HG02943 (cell line): ENCODE measurements around the gene FNDC7.
"Not testable (repeated sequence)": the region's sequence is repeated elsewhere in the genome, so short reads cannot be mapped to it uniquely, and the experiment has no call there.

ENCODE experiments used
- ATAC-seq: cut with Tn5 transposase; IDR thresholded peaks from one replicate; pipeline ENCODE4 v1.9.1; 2021; ENCODE audit warnings: mild to moderate bottlenecking, low read depth, moderate library complexity; ENCODE audit not compliant: unreplicated experiment

FNDC7 gene, protein sequence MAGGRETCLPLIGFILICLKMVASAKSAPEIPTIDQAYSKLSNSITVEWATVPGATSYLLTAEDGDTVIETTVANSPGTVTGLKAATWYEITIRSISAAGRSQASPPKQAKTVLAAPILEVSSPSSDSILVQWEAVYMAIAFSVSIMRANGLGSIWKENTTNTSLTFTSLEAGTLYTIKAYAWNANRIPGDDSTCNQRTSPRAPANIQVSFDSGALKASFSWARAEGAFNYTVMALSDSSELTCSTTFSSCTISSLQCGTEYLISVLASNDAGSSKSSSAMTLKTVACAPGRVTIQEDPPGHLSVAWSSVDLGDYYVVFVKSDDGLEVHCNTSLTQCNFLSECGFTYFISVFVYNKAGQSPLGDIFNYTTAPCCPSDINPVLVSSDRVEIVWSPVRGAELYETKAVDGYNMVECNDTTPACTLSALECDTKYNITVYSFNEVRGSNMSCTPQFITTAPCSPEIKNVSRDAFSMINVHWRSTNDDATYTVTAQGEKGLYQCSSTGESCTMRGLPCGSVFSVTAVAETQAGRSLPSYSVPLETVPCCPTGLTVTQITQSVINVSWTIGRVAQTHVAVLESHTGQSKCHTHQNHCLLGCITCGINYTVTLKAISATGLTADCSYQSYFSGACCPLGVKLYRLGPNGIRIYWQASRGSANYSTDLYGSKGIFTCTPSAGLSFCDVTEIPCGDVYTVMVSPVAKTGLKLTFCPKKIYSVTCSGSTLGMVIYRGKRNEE

DNA sequence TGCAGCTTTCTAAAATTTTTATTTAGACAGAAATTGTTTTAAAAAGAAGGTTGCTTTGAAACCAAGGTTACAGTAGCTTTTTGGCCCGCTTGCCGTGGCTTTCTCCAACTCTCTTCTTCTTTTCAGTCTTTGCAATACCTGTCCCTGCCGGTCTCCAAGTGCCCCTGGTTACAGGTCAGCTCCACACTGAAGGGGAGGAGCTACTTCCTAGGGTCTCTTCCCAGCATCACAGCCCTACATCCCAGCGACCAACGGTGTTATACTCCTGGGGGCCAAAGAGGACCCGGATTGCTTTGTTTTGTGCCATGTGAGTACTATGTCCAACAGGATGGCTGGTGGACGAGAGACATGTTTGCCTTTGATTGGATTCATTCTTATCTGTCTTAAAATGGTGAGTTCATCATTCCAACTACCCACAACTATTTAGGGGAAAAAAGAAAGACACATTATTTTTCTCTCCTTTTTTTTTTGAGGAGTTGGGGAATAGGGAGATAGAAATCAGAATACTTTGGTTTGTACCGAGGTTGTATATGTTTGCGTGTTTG is at the start of gene FNDC7:
TSS of gene FNDC7 (plus strand) at position 303 of the 545 bp plus-strand sequence. CDS start at position 329, 26 bp downstream.
- ATAC-seq = no peak

DNA sequence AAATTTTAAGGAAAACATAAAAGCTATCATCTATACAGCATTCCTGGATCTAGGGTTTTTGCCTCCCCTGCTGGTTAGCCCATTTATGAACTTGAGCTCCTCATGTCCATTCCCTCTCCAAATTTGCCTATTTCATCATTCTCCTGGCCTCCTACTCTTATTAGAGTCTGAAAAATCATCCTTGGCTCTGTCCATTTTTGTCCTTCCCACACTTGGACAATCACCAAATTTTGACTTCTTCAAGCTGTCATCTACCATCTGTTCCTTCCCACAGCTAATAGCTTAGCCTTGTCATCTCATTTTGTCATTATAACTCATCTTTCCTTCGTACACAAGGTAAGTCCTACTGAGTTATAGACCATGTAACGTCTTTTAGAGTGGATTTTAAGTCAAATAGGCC is 49.6 kb upstream of the FNDC7 start:
- no peak for ATAC-seq

DNA sequence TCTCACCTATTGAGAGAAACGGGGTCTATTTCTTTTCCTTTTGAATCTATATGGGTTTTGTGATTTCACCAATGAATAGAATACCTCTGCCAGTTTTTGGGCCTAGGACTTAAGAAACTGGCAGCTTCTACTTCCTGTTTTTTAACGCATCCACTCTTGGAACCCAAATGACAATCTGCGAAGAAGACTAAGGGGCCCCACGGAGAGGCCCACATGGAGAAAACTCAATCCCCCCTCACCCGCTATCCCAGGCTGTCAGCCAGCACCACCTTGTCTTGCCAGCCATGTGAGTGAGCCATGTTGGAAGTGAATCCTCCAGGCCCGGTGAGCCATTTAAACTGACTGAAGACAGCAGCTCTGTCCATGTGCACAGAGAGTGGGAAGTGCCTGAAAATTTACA is 48.2 kb upstream of the FNDC7 start:
- ATAC-seq = no peak

DNA sequence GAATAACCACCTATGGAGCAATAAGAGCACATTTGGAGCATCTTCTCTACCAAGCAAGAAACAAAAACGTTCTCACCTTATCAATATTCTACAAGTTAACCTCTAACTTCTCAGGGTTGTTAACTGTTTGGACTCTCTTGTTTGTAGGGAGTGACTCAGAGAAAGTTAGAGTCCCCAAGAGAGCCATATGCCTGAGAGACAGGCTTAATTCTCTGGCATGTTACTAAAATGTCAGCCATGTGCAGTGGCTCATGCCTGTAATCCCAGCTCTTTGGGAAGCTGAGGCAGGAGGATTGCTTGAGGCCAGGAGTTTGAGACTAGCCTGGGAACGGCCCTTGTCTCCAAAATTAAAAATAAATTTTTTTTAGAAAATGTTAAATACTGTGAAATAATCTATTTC is 47.6 kb upstream of the FNDC7 start:
- ATAC-seq = no peak

DNA sequence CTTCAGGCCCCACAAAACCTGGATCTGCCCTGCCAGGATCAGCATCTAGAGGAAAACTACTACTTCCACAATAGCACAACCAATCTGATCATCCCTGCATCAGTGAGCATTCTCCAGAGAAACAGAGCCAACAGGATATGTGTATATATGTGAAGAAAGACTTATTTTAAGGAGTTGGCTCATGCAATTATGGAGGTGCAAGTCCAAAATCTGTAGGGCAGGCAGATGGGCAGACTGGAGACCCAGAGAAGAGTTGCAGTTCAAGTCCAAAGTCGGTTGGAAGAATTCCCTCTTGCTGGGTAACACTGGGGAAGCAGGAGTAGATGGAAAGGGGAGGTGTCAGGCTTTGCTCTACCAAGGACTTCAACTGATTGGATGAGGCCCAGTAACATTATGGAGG is 46.9 kb upstream of the FNDC7 start:
- ATAC-seq = no peak

DNA sequence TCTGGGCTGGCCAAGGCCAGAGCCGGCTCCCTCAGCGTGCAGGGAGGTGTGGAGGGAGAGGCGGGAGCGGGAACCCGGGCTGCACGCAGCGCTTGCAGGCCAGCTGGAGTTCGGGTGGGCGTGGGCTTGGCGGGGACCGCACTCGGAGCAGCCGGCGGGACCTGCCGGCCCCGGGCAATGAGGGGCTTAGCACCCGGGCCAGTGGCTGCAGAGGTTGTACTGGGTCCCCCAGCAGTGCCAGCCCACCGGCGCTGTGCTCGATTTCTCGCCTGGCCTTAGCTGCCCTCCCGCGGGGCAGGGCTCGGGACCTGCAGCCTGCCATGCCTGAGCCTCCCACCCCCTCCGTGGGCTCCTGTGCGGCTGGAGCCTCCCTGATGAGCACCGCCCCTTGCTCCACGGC is 45.3 kb upstream of the FNDC7 start:
- not testable (repeated sequence) for ATAC-seq

DNA sequence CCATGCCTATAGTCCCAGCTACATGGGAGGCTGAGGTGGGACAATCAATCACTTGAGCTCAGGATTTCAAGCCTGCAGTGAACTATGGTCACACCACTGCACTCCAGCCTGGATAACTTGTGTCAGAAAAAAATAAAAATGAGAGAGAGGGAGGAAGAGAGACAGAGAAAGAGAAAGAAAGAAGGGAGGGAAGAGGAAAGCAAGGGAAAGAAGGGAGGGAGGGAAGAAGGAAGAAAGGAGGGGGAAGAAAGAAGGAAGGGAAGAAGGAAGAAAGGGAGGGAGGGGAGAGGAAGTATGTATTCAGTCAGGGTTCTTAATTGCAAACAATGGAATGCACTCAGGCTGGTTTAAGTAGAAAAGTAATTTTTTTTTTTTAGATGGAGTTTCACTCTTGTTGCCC is 43.9 kb upstream of the FNDC7 start:
- ATAC-seq = no peak

DNA sequence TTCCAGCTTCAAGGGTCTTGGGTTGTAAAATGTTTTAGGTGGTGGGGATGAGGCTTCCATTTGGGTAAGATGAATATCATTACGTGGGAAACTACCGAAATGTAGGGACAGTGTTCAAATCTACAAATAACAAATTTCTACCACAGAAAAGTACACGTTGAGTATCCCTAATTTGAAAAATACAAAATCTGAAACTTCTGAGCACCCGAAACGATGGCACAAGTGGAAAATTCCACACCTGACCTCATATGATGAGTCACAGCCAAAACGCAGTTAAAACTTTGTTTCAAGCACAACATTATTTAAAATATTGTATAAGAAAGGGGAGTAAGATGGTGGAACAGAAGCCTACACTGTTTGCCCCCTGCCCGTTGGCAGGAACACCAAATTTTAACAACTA is 43.0 kb upstream of the FNDC7 start:
- ATAC-seq = no peak

DNA sequence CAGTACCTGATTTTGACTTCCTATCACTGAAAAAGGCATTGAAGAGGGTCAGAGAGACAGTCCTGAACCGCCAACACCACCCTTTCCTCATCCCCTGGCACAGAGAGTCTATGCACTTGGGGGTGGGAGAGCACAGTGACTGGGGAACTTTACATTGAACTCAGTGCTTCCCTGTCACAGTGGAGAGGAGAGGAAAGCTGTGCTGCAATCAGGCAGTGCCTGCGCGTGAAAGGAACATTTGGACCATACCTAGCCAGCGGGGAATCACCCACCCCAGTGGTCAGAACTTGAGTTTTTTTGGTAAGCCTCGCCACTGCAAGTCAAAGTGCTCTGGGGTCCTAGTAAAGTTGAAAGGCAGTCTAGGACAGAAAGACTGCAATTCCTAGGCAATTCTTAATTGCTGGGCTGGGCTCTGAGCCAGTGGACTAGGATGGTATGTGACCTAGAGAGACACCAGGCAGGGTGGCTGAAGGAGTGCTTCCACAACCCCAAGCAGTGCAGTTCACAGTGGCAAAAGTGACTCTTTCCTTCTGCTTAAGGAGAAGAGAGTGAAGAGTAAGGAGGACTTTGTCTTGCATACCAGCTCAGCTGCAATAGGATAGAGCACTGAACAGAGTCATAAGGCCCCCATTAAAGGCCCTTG is 42.5 kb upstream of the FNDC7 start:
- no peak for ATAC-seq

DNA sequence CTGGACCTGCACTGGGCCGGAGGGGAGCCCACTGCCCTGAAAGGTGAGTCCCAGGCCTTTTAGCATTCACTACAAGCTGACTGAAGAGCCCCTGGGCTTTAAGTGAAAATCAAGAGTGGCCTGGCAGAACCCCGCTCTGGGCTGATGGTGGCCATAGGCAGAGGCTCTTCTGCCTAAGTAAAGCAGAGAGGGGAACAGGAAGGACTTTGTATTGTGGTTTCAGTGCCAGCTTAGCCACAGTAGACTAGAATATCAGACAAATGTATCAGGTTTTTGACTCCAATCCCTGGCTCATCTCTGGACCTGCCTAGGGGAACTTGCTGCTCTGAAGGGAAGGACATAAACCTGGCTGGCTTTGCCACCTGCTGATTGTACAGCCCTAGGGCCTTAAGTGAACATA is 41.6 kb upstream of the FNDC7 start:
- ATAC-seq = no peak

DNA sequence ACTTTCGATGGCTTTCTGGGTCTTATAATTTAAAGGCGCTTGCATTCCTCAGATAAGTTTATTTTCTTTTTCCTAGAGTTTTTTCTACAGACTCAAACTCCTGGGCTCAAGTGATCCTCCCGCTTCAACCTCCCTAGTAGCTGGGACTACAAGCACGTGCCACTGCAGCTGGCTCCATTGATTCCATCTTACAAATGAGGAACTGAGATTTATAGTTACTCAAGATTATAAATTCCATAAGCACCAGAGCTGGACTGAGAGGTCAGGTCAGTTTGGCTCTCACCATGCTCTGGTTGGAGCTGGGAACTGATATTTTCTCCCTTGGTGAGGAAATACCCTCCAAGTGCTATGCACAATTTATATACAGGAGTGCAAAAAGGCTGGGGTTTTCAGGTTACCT is 34.0 kb upstream of the FNDC7 start:
- no peak for ATAC-seq

DNA sequence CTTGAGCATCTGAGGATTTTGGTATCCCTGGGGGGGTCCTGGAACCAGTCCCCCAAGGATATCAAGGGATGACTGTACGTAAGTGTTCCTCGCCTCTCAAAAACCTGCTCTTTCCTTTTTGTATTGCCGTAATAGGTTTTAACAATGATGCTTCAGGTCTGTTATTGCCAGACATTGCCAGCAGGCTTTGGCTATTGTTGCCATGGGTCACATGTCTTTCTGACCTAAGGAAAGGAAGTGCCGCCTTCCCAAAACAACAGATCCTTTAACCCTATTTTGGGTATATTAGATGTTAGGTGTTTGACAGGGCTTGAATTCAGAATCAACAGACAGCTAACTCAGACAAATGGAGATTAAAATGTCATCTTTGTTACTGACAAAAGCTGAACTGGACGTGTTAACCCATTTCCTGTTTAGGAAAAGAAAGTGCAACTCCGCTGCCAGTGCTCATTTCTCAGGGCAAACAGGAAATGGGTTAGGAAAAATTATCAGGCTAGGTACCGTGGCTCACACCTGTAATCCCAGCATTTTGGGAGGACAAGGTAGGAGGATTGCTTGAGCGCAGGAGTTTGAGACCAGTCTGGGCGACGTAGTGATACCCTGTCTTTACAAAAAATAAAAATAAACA is 33.0 kb upstream of the FNDC7 start:
- ATAC-seq = no peak

DNA sequence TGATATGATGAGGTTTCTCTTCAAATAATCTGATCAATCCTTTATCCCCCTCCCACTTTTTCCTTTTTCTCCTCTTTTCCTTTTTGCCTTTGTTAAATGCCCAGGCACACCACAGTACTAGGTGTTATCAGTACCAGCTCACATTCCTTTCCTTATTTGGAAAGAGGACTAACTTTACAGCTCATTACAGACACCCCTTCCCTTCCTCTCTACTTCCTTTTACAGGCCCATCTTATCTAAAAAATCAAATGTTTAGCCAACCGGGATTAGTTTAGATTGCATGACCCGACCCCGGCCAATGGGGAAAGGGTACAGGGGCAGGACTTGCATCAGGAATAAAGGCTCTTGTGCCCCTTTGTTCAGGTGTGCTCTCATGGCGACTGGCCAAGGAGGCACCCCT is 31.0 kb upstream of the FNDC7 start:
- not testable (repeated sequence) for ATAC-seq

DNA sequence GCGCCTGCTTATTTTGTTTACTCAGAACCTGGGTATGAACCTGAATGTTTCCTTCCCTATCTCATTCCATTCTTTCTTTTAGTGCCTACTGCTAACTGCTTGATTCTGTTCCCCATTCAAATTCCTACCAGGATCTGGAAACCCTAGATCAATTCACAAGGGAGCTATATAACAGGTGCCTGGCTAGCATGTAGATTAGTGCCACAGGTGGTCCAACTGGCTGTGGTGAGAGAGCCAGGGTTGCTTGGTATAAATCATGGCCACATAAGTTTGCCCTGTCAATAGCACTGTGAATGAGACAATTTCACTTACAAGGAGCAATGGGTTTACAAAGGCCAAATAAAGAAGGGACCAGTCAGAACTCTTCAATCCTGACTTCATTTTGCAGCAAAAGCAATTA is 27.2 kb upstream of the FNDC7 start:
- no peak for ATAC-seq

DNA sequence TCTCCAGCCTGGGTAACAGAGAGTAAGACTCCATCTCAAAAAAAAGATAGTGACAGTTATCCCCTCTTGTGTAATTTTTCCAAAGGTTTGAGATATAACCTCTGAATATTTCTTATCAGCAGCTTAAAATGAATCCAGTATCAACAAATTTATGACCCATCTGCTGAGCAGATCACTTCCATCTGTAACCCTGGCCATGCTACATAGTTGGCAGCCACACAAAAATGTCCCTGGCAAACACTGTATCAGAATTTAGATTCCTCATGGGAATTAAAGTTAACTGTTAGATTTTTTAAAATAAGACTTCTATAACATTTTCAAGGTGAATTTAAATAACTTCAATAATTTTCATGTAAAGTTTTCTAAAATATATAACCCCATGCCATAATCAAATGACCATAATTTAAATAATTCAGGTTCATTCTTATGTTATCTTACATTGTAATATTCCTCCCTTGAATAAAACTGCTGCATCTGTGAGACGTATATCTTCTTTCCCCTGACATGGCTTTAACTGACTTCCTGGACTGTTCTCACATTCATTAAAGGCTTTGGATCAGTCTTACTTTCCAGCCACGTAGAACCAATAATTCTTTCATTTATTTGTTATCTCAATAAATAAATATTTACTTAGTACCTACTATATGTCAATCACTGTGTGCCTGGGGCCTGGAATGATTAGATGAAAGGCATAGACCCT is 25.9 kb upstream of the FNDC7 start:
- no peak for ATAC-seq

DNA sequence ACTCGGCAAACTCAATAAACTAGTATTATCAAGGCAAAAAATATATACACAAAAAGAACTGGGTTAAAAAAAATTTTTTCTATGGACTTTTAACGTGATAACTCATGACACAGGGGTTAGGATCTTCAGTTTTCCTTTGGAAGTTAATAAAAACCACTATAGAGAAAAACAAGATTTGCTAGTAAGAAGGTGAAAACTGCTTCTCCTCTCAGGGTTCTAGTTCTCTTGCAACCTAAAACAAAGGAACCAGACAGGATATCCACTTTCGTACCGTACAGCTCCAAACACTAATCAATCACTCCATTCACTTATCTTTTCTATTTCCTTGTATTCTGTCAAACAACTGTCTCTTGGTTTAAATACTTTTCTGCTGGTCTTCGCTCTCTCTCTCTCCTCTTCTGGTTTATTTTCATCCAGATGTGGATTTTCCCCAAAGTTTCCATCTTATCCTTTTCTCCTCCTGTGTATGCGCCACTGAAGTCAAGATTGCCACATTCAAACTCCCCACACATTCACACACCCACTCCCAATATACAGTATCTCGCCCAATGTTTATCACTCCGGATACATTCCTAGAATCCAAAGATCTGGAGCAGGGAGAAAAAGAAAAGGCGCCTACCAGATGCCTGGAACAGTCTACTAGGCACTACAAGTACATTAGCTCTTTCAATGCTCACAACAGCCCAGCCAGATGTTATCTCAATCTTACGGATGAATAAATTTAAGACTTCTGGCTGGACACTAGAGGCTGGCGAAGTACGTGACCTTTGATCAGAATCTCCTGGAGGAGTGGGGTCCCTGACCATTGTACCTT is 21.4 kb upstream of the FNDC7 start:
- no peak for ATAC-seq

DNA sequence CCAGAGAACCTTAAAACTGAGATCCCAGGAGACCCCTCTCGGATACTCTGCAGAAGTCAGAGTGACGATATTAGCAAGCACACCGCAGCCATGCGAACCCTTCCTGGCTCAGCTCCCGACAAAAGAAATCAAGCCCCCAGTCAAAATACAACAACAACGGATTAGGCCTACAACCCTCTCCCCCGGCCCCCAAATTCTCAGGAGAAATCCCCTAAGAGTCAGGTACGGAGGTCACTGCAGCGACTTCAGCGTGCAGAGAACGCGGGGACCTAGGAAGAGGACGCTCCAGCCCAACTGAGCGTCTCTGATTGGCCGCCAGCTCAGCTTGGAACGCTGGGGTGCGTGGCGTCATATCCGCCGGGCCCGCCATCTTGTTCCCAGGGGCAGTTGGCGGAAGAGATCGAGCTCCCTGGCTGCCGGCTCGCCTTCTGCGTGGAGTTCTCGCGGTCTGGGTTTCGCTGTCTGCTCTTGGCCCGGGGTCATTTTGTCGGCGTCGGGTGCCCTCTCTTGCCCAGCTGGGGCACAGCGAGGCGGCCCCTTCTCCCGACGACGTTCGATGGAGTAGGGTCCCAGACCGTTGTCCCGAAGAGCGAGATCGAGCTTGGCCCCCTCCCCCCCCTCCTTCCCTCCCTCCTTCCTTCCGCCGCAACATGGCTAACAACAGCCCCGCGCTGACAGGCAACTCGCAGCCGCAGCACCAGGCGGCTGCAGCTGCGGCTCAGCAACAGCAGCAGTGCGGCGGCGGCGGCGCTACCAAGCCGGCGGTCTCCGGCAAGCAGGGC is 20.6 kb upstream of the FNDC7 start, which contains the start of gene PRPF38B:
TSS of gene PRPF38B (plus strand) at position 369 of the 782 bp plus-strand sequence. CDS start at position 651, 282 bp downstream.
- peak; percentile 95 for ATAC-seq
